Astrocyte of the spinal cord (primary cell): ENCODE results near the gene HS6ST1.

Experiments
- DNase-seq: peaks from one replicate; pipeline ENCODE4 v3.0.0; 2011; ENCODE audit warnings: low read depth, low spot score
- H3K4me3 ChIP-seq: 2 replicates; pipeline ENCODE4 v1.5.1; 2011; ENCODE audit warnings: low read depth, mild to moderate bottlenecking, low read length, moderate library complexity
- CTCF ChIP-seq: IDR thresholded peaks from 2 replicates; pipeline ENCODE4 v1.5.1; 2012; ENCODE audit warnings: low read depth, mild to moderate bottlenecking, low read length, inconsistent platforms
- in situ Hi-C: cut with HindIII; loops from 2 replicates; pipeline ENCODE4 v1.10.0; 2017; ENCODE audit warnings: low sequenced_read_pairs

HS6ST1 gene

DNA sequence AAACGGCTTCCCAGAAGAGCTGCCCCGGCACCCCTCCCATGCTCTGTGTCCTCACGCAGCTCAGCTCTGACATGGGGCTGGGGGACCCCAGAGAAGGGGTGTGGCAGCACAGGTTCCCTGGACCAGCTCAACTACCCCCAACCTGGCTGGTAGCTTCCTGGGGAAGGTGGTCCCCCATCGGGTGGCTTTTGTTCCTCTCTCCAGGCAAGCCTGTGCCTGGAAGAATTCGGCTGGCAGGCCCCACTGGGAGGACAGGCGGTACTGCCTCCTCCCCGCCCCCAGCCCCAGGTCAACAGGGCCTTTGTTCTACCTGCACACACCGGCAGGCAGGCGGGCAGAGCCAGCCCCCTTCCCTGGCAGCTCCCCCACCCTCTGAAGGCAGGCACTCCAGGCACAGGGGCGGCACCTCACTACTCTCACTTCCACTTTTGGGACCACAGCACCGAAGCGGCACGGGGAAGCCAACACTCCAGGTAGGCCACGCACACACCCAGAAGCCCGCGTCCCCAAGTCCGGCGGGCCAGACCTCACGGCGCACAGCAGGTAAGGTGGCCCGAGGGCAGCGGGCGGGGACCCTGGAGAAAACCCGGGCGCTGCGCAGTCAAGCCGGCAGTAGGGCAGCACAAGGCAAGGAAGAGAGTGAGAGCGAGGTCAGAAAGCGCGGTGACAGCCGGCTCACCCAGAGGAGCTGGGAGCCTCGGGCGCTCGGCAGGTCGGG lies 1.3 kb downstream of the HS6ST1 start:
- in situ Hi-C loops = no loop called here
- H3K4me3 ChIP-seq = peak overlapping the region; percentile 76
- no peak for TF ChIP-seq CTCF
- no peak for DNase-seq

- no peak for TF ChIP-seq CTCF
- DNase-seq = no peak
- H3K4me3 ChIP-seq = peak overlapping the region; percentile 76
- in situ Hi-C loops = no loop called here
Measured at GRCh38 chr2:128316777-128317180, 1.9 kb downstream of the HS6ST1 start.

- no peak for TF ChIP-seq CTCF
Measured at GRCh38 chr2:128315829-128316776, 2.6 kb downstream of the HS6ST1 start.

GRCh38 chr2:128315122-128315828 lies 3.4 kb downstream of the HS6ST1 start:
- TF ChIP-seq CTCF = no peak
- H3K4me3 ChIP-seq = no peak overlapping the region
- DNase-seq = no peak
- in situ Hi-C loops = no loop called here

More at GRCh38 chr2:128315829-128316776, 2.6 kb downstream of the HS6ST1 start:
- no peak for DNase-seq
- H3K4me3 ChIP-seq = peak overlapping the region; percentile 76
- in situ Hi-C loops = no loop called here

DNA sequence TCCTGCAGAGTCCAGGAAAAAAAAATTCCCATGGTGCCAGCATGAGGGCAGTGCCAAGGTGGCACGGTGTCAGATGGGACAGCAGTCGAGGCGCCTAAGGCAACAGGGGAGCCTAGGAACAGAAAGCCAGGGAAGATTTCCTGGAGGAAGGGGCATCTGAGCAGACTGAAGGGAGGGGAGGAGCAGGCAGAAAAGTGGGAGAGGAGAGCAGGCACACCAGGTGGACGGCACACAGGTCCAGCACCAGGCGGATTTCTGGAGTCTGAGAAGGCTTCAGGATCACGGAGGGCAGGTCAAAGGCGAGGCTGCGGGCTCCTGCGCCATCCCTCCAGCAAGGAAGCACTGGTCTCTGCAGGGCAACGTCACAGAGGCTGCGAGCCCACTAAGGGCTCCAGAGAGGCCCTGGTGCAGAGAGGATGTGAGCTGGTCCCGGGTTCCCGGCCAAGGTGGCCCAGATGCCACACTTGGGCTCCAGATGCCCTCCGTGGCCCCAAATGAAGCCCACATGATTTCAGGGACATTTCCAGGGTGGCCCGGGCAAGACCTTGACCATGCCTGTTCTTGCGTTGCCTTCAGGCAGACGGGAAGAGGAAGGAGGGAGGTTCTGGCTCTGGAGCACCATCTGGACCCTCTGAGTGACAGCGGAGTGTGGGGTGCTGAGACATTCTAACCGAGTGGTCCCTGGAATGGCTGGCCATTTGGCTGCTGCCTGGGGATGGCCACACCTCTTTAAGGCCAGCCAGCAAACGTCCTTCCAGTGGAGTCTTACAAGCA lies 4.1 kb downstream of the HS6ST1 start:
- no peak for TF ChIP-seq CTCF
- DNase-seq = no peak
- in situ Hi-C loops = no loop called here
- no peak overlapping the region for H3K4me3 ChIP-seq
